GM23248 (cell line): ENCODE measurements around the gene ING5. TPM values are rescaled to one million over a fixed set of nuclear protein-coding genes. Genes with fewer than 3 reads are reported as not detected.

Experiments
- DNase-seq: peaks from one replicate; pipeline ENCODE4 v3.0.0-alpha.2; 2015
- H2AFZ ChIP-seq: fragments of 200-600 bp; sonication (generic); 2 replicates; pipeline ENCODE4 v1.6.1; 2016; ENCODE audit warnings: antibody characterized with exemption
- H3F3A ChIP-seq: fragments of 200-600 bp; sonication (generic); 2 replicates; pipeline ENCODE4 v1.6.1; 2016; ENCODE audit warnings: mild to moderate bottlenecking, antibody characterized with exemption, mixed run types; ENCODE audit not compliant: insufficient read depth
- H3K27ac ChIP-seq: fragments of 200-600 bp; sonication (generic); 2 replicates; pipeline ENCODE4 v1.5.1; 2016; ENCODE audit warnings: mild to moderate bottlenecking
- H3K27me3 ChIP-seq: fragments of 200-600 bp; sonication (generic); replicated peaks from 2 replicates; pipeline ENCODE4 v1.6.1; 2016; ENCODE audit warnings: mild to moderate bottlenecking; ENCODE audit not compliant: insufficient read depth
- H3K36me3 ChIP-seq: fragments of 200-600 bp; sonication (generic); 2 replicates; pipeline ENCODE4 v1.6.1; 2016; ENCODE audit warnings: low read depth, mild to moderate bottlenecking
- H3K4me1 ChIP-seq: fragments of 200-600 bp; sonication (generic); 2 replicates; pipeline ENCODE4 v1.6.1; 2016; ENCODE audit warnings: mild to moderate bottlenecking; ENCODE audit not compliant: insufficient read depth
- H3K4me2 ChIP-seq: fragments of 200-600 bp; sonication (generic); one replicate; pipeline ENCODE4 v1.6.1; 2016; ENCODE audit warnings: mild to moderate bottlenecking; ENCODE audit not compliant: unreplicated experiment
- H3K4me3 ChIP-seq: fragments of 200-600 bp; sonication (generic); 2 replicates; pipeline ENCODE4 v1.5.1; 2016; ENCODE audit warnings: mild to moderate bottlenecking
- H3K79me2 ChIP-seq: fragments of 200-600 bp; sonication (generic); 2 replicates; pipeline ENCODE4 v1.6.1; 2016; ENCODE audit warnings: mild to moderate bottlenecking; ENCODE audit not compliant: insufficient read depth
- H3K9ac ChIP-seq: fragments of 200-600 bp; sonication (generic); 2 replicates; pipeline ENCODE4 v1.6.1; 2016; ENCODE audit warnings: mild to moderate bottlenecking
- H3K9me2 ChIP-seq: fragments of 200-600 bp; sonication (generic); 2 replicates; pipeline ENCODE4 v1.6.1; 2016; ENCODE audit warnings: mixed run types, mild to moderate bottlenecking, moderate library complexity; ENCODE audit not compliant: insufficient read depth
- H3K9me3 ChIP-seq: fragments of 200-600 bp; sonication (generic); one replicate; pipeline ENCODE4 v1.6.1; 2017; ENCODE audit warnings: low read depth
- H4K20me1 ChIP-seq: fragments of 200-600 bp; sonication (generic); 2 replicates; pipeline ENCODE4 v1.6.0; 2016; ENCODE audit not compliant: insufficient read depth
- EZH2 ChIP-seq: fragments of 200-600 bp; sonication (generic); IDR thresholded peaks from 2 replicates; pipeline ENCODE4 v1.6.1; 2018; ENCODE audit warnings: antibody characterized with exemption, mild to moderate bottlenecking; ENCODE audit not compliant: insufficient read depth, poor library complexity, severe bottlenecking
- EZH2phosphoT487 ChIP-seq: fragments of 200-600 bp; sonication (generic); IDR thresholded peaks from 2 replicates; pipeline ENCODE4 v1.6.1; 2018; ENCODE audit warnings: antibody characterized with exemption, moderate library complexity, mild to moderate bottlenecking, low read depth; ENCODE audit not compliant: insufficient read depth
- WGBS, 2 experiments: methylation state at CpG; one replicate each; pipeline ENCODE4 v1.1.6; 2015 to 2017; ENCODE audit warnings: low lambda C conversion rate in 2 of 2, low coverage in 1 of 2; ENCODE audit errors: missing lambda C conversion rate in 2 of 2; 5-methylcytosine and 5-hydroxymethylcytosine counted together
- in situ Hi-C: fragments of 300-500 bp; cut with MboI; formaldehyde crosslinking; loops from 2 replicates; pipeline ENCODE4 v1.15.0; 2020
- polyA plus RNA-seq: library from polyadenylated mRNA; unstranded; fragments of >200 nt; fragmentation: Nextera tagmentation; extraction: Ambion mirVana; gene quantifications from 2 replicates; pipeline ENCODE4 v1.2.1, GENCODE V29; 2016
- total RNA-seq: library from RNA; depleted of rRNA; stranded (reverse); fragments of >200 nt; shearing (Covaris generic); gene quantifications from 2 replicates; pipeline ENCODE4 v1.2.3, GENCODE V29; 2014

The ING5 gene
- total and polyA plus RNA-seq, 2 experiments from 2014 or later, result 9.8 to 20.3 TPM

- H3K79me2 ChIP-seq, result peaks cover 15% of the 10 kb centered on the region; the same call in 1 of the 2 replicates
- no peak for TF ChIP-seq EZH2
- no peak for TF ChIP-seq EZH2phosphoT487
- peaks cover 6% of the 10 kb centered on the region; the same call in 1 of the 2 replicates for H3K4me1 ChIP-seq
- no peaks in the 10 kb centered on the region for H3K9me2 ChIP-seq
- DNase-seq, result no peak
- no peaks in the 10 kb centered on the region for H4K20me1 ChIP-seq
- H2AFZ ChIP-seq, result no peak overlapping the region
- in situ Hi-C loops, result no loop called here
- WGBS, 2 experiments, result 89 to 90% methylated on average over 15 to 16 of the region's 16 CpGs
- no peaks in the 10 kb centered on the region for H3K9me3 ChIP-seq
- no peak overlapping the region for H3K27ac ChIP-seq
- peaks cover 11% of the 10 kb centered on the region; the same call in 1 of the 2 replicates for H3K36me3 ChIP-seq
- no peaks in the 10 kb centered on the region for H3K27me3 ChIP-seq
- H3K4me2 ChIP-seq, result no peak overlapping the region
- H3K4me3 ChIP-seq, result no peak overlapping the region
- H3F3A ChIP-seq, result no peaks in the 10 kb centered on the region
- no peak overlapping the region for H3K9ac ChIP-seq
Observed at GRCh38 chr2:241743620-241744019, 41.8 kb downstream of the ING5 start.

DNA sequence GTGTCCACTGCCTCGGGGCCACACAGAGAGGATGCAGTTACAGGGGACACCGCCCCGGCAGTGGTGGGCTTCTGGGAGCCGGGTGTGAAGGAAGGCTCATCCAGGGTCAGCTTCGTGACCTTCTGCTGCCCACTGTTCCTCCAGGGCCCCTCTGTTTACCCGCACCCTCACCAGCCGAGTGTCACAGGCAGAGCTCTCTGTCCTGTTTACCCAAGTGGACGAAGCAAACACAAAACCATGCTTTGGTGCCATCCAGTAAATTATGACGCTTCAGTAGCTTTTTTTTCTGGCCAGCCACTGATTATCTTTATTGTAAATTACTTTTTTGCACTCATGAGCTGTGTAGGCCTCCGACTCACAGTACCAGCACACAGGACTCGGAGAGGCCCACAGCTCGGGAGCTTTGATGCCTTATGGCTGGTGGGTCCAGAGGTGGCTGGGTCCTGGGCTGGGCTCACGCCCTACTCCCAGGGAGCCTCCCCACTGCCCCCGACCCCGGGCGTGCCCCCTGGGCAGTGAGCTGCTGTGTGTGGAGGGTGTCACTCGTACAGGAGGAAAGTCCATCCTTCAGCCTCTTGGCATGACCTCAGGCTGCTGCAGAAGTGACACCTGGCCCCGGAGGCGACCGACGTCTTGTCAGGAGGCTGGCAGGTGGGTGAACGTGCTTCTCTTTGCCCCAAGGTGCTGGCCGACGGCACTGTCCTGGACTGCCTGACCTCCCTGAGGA, 42.4 kb downstream of the ING5 start:
- Histone ChIP-seq H3F3A (no peaks in the 10 kb centered on the region), H3K79me2 (peaks cover 15% of the 10 kb centered on the region; the same call in 1 of the 2 replicates), H3K4me2 (no peak overlapping the region), H3K36me3 (peaks cover 11% of the 10 kb centered on the region; the same call in 1 of the 2 replicates), H2AFZ (no peak overlapping the region), H3K9ac (no peak overlapping the region), H4K20me1 (no peaks in the 10 kb centered on the region), H3K27me3 (no peaks in the 10 kb centered on the region), H3K4me3 (no peak overlapping the region), H3K4me1 (peaks cover 6% of the 10 kb centered on the region; the same call in 1 of the 2 replicates), H3K9me3 (no peaks in the 10 kb centered on the region), H3K27ac (no peak overlapping the region), H3K9me2 (no peaks in the 10 kb centered on the region)
- TF ChIP-seq EZH2 (no peak), EZH2phosphoT487 (no peak)
- DNase-seq, result no peak
- 93 to 94% methylated on average over 18 to 24 of the region's 24 CpGs for WGBS, 2 experiments
- in situ Hi-C loops, result no loop called here

DNA sequence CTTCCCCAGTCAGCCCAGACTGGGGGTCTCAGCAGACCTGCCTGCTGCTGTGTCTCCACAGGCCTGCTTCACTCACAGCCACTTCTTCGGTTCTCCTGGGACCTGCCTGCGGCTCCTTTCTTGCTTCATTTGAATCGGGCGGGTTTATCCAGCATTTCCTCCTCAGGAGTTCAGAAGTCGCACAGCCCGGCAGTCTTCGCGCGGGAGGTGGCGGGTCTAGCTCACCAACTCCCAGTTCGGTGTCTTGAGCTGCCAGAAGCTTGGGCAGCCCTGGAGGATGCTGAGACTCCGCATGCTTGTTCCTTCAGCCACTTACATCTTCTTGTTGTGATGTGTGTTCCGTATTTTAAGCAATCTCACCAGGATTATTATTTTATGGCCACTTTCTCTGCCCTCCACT, 43.4 kb downstream of the ING5 start:
- Histone ChIP-seq H3K4me2 (no peak overlapping the region), H3K27me3 (no peaks in the 10 kb centered on the region), H4K20me1 (no peaks in the 10 kb centered on the region), H2AFZ (no peak overlapping the region), H3K9me2 (no peaks in the 10 kb centered on the region), H3F3A (no peaks in the 10 kb centered on the region), H3K9me3 (no peaks in the 10 kb centered on the region), H3K4me3 (no peak overlapping the region), H3K36me3 (peaks cover 11% of the 10 kb centered on the region; the same call in 1 of the 2 replicates), H3K27ac (no peak overlapping the region), H3K9ac (no peak overlapping the region), H3K79me2 (0 out of 2 replicates have a peak, but pooled peaks cover 8% of the 10 kb centered on the region), H3K4me1 (no peaks in the 10 kb centered on the region)
- in situ Hi-C loops, result no loop called here
- TF ChIP-seq EZH2, result no peak
- no peak for TF ChIP-seq EZH2phosphoT487
- DNase-seq, result no peak
- 94 to 95% methylated on average over 13 of the region's 13 CpGs for WGBS, 2 experiments

- Histone ChIP-seq H3K9ac (no peak overlapping the region), H3K4me2 (no peak overlapping the region), H3F3A (no peaks in the 10 kb centered on the region), H3K27me3 (no peaks in the 10 kb centered on the region), H3K4me3 (no peak overlapping the region), H3K27ac (no peak overlapping the region), H3K36me3 (peaks cover 11% of the 10 kb centered on the region; the same call in 1 of the 2 replicates), H3K4me1 (no peaks in the 10 kb centered on the region), H3K9me3 (no peaks in the 10 kb centered on the region), H3K79me2 (0 out of 2 replicates have a peak, but pooled peaks cover 8% of the 10 kb centered on the region), H3K9me2 (no peaks in the 10 kb centered on the region), H4K20me1 (no peaks in the 10 kb centered on the region), H2AFZ (no peak overlapping the region)
- TF ChIP-seq EZH2 (no peak), EZH2phosphoT487 (no peak)
- DNase-seq, result no peak
- 94 to 99% methylated on average over 4 of the region's 4 CpGs for WGBS, 2 experiments
- in situ Hi-C loops, result no loop called here
Observed at GRCh38 chr2:241746084-241746483, 44.2 kb downstream of the ING5 start.
